A549 (cell line): ENCODE results near the gene C2orf74. TPM values are rescaled to one million over a fixed set of nuclear protein-coding genes. Genes with fewer than 3 reads are reported as not detected.
"Not testable (repeated sequence)": the region's sequence is repeated elsewhere in the genome, so short reads cannot be mapped to it uniquely, and the experiment has no call there.

Source experiments
- ATAC-seq, 2 experiments: fragments of 200-7000 bp in 1 of 2; fragments of >200 bp in 1 of 2; cut with Nextera tagmentation in 1 of 2; cut with Tn5 transposase in 1 of 2; 3 replicates each; pipeline versions ENCODE4 v1.8.0 to v1.9.1; 2018 to 2020; ENCODE audit warnings: mild to moderate bottlenecking in 1 of 2, moderate library complexity in 1 of 2
- CTCF ChIA-PET: fragments of 300-600 bp; sonication (Branson Sonifier 250); formaldehyde crosslinking; extraction: SDS; loops from one replicate; lab custom pipeline; 2021; ENCODE audit warnings: antibody characterized with exemption, inconsistent platforms; lab: Yijun Ruan, JAX
- POLR2A ChIA-PET: fragments of 350-600 bp; formaldehyde crosslinking; extraction: SDS; loops from one replicate; lab custom pipeline; 2021; ENCODE audit warnings: antibody characterized with exemption, inconsistent platforms; lab: Yijun Ruan, JAX
- DNase-seq, 2 experiments: peaks; one replicate each; pipeline versions ENCODE4 v3.0.0 to v3.0.0-alpha.2; 2011 to 2016; ENCODE audit warnings: low read depth in 1 of 2, low spot score in 1 of 2
- FAIRE-seq: peaks from 2 replicates; lab custom pipeline; 2011; peaks lifted over from hg19 to GRCh38; lab: Jason Lieb, UNC
- H3K27ac ChIP-seq, 2 experiments: fragments of >200 bp; sonication (Bioruptor Twin); formaldehyde crosslinking; 3 replicates each; pipeline ENCODE4 v1.5.1; 2016 to 2017
- H3K4me1 ChIP-seq: fragments of >200 bp; sonication (Bioruptor Twin); formaldehyde crosslinking; 3 replicates; pipeline ENCODE4 v1.6.1; 2016
- H3K4me2 ChIP-seq: fragments of >200 bp; sonication (Bioruptor Twin); formaldehyde crosslinking; 3 replicates; pipeline ENCODE4 v1.6.1; 2016
- H3K4me3 ChIP-seq: fragments of >200 bp; sonication (Bioruptor Twin); formaldehyde crosslinking; 3 replicates; pipeline ENCODE4 v1.5.1; 2016
- H3K9me3 ChIP-seq: fragments of >200 bp; sonication (Bioruptor Twin); formaldehyde crosslinking; 3 replicates; pipeline ENCODE4 v1.6.1; 2016
- BHLHE40 ChIP-seq: IDR thresholded peaks from 2 replicates; pipeline ENCODE4 v1.6.1; 2012; ENCODE audit warnings: low read depth, low read length, inconsistent platforms
- CEBPB ChIP-seq, 2 experiments: fragments of >200 bp in 1 of 2; sonication (Bioruptor Twin) in 1 of 2; formaldehyde crosslinking in 1 of 2; IDR thresholded peaks; 2 replicates each; pipeline ENCODE4 v1.6.1; 2012 to 2016
- EHF ChIP-seq: fragments of 250-450 bp; sonication (Bioruptor Pico); IDR thresholded peaks from 2 replicates; pipeline ENCODE4 v1.5.0; 2020; ENCODE audit warnings: mild to moderate bottlenecking
- EHMT2 ChIP-seq: fragments of 200-600 bp; sonication (generic); IDR thresholded peaks from 2 replicates; pipeline ENCODE4 v1.6.1; 2016; ENCODE audit warnings: antibody characterized with exemption, low read depth, mild to moderate bottlenecking, moderate library complexity
- EP300 ChIP-seq, 2 experiments: fragments of >200 bp; sonication (Bioruptor Twin); formaldehyde crosslinking; IDR thresholded peaks; 2 replicates in 1 of 2; 3 replicates in 1 of 2; pipeline ENCODE4 v1.6.1; 2016 to 2017
- ESRRA ChIP-seq: fragments of 150-350 bp; IDR thresholded peaks from 2 replicates; pipeline ENCODE4 v1.6.1; 2014; ENCODE audit warnings: mild to moderate bottlenecking, low read length, borderline replicate concordance
- FOSL2 ChIP-seq, 2 experiments: fragments of 450-650 bp in 1 of 2; fragments of >200 bp in 1 of 2; sonication (Bioruptor Twin) in 1 of 2; formaldehyde crosslinking; IDR thresholded peaks; 2 replicates each; pipeline versions ENCODE4 v1.5.0 to v1.6.1; 2016 to 2020; ENCODE audit warnings: mild to moderate bottlenecking in 1 of 2, moderate library complexity in 1 of 2
- HDAC2 ChIP-seq: fragments of 200-600 bp; sonication (generic); IDR thresholded peaks from 2 replicates; pipeline ENCODE4 v1.6.1; 2016
- HEYL ChIP-seq: fragments of 250-450 bp; sonication (Bioruptor Pico); IDR thresholded peaks from 2 replicates; pipeline ENCODE4 v1.8.0; 2021; ENCODE audit warnings: mild to moderate bottlenecking, moderate library complexity
- HMGXB4 ChIP-seq: fragments of 250-450 bp; sonication (Bioruptor Pico); IDR thresholded peaks from 2 replicates; pipeline ENCODE4 v1.5.0; 2021; ENCODE audit warnings: mild to moderate bottlenecking, moderate library complexity, borderline replicate concordance
- HOXB13 ChIP-seq: fragments of 250-450 bp; sonication (Bioruptor Pico); IDR thresholded peaks from 2 replicates; pipeline ENCODE4 v1.5.0; 2020; ENCODE audit warnings: low read depth, mild to moderate bottlenecking, moderate library complexity
- JUN ChIP-seq, 2 experiments: fragments of >200 bp; sonication (Bioruptor Twin); formaldehyde crosslinking; IDR thresholded peaks; 2 replicates in 1 of 2; 3 replicates in 1 of 2; pipeline ENCODE4 v1.6.1; 2016 to 2017
- JUNB ChIP-seq: fragments of >200 bp; sonication (Bioruptor Twin); formaldehyde crosslinking; IDR thresholded peaks from 2 replicates; pipeline ENCODE4 v1.6.1; 2016
- KDM1A ChIP-seq: fragments of 200-600 bp; sonication (generic); IDR thresholded peaks from 2 replicates; pipeline ENCODE4 v1.6.1; 2016; ENCODE audit warnings: low read depth, mild to moderate bottlenecking
- NFE2L2 ChIP-seq: fragments of 150-350 bp; conservative IDR thresholded peaks from 2 replicates; pipeline ENCODE4 v1.6.1; 2014; ENCODE audit warnings: low read length
- POLR2A ChIP-seq: IDR thresholded peaks from 2 replicates; pipeline ENCODE4 v1.6.1; 2012; ENCODE audit warnings: mild to moderate bottlenecking, low read length
- POLR2AphosphoS2 ChIP-seq: conservative IDR thresholded peaks from 2 replicates; pipeline ENCODE4 v1.6.1; 2012; ENCODE audit warnings: low read length, improper control_type of control experiment, inconsistent platforms
- RCOR1 ChIP-seq: fragments of 150-350 bp; IDR thresholded peaks from 2 replicates; pipeline ENCODE4 v1.6.1; 2014; ENCODE audit warnings: antibody characterized with exemption, low read length, low read depth
- RNF2 ChIP-seq: fragments of 200-600 bp; sonication (generic); IDR thresholded peaks from 2 replicates; pipeline ENCODE4 v1.6.1; 2016; ENCODE audit warnings: low read depth, mild to moderate bottlenecking, antibody characterized with exemption, moderate library complexity, borderline replicate concordance
- SMC3 ChIP-seq: fragments of >200 bp; sonication (Bioruptor Twin); formaldehyde crosslinking; IDR thresholded peaks from 3 replicates; pipeline ENCODE4 v1.6.1; 2018; ENCODE audit warnings: inconsistent platforms
- SREBF2 ChIP-seq: fragments of 450-650 bp; IDR thresholded peaks from 2 replicates; pipeline ENCODE4 v1.6.1; 2014; ENCODE audit warnings: mild to moderate bottlenecking, moderate library complexity
- TP53 ChIP-seq: fragments of 250-450 bp; sonication (Bioruptor Pico); IDR thresholded peaks from 2 replicates; pipeline ENCODE4 v1.5.0; 2021; ENCODE audit warnings: mild to moderate bottlenecking, moderate library complexity
- ZC3H11A ChIP-seq: fragments of 450-650 bp; IDR thresholded peaks from 2 replicates; pipeline ENCODE4 v1.6.1; 2014; ENCODE audit warnings: antibody characterized with exemption, mild to moderate bottlenecking
- WGBS: methylation state at CpG from one replicate; pipeline ENCODE4 v1.1.6; 2017; ENCODE audit errors: missing lambda C conversion rate; 5-methylcytosine and 5-hydroxymethylcytosine counted together
- polyA plus RNA-seq, 4 experiments: library from polyadenylated mRNA; depleted of rRNA in 3 of 4; stranded (reverse); fragments of >200 nt; fragmentation: RNase III in 1 of 4; extraction: RNeasy Plus Mini Kit Qiagen cat#74134 plus additional on column Dnase treatment in 1 of 4; gene quantifications; 2 replicates in 3 of 4; 3 replicates in 1 of 4; pipeline ENCODE4 v1.2.3, GENCODE V29; 2011 to 2017
- TF ChIP-seq, protein P1 (sequence below): fragments of >200 bp; sonication (Bioruptor Twin); formaldehyde crosslinking; IDR thresholded peaks from 3 replicates; pipeline ENCODE4 v1.5.1; 2016
- TF ChIP-seq, protein P2 (sequence below): fragments of 450-650 bp; IDR thresholded peaks from 2 replicates; pipeline ENCODE4 v1.6.1; 2014; ENCODE audit warnings: antibody characterized with exemption

The C2orf74 gene
- polyA plus RNA-seq, 2 of the 4 experiments (the other 2 are of a cell fraction), result 41.8 to 47.8 TPM

- H3K4me1 ChIP-seq, result no peaks in the 10 kb centered on the region
- ATAC-seq (no peak), DNase-seq (no peak), FAIRE-seq (no peak)
- no peak for TF ChIP-seq KDM1A
- no peak for TF ChIP-seq SREBF2
- TF ChIP-seq TP53, result no peak
- no peak for TF ChIP-seq HDAC2
- no peak for TF ChIP-seq EP300 (IDR thresholded peaks at IDR 0.05)
- no peak for TF ChIP-seq RNF2
- no peak for TF ChIP-seq RCOR1
- no peak for TF ChIP-seq JUNB
- no peak for TF ChIP-seq JUN (IDR thresholded peaks at IDR 0.05)
- no peak for TF ChIP-seq HOXB13 (CRISPR knock-in tag)
- no peak for TF ChIP-seq ZC3H11A
- TF ChIP-seq NFE2L2, result no peak
- TF ChIP-seq BHLHE40, result no peak
- no peak for TF ChIP-seq EHF
- no peak for TF ChIP-seq HEYL (CRISPR knock-in tag)
- no peak for TF ChIP-seq ESRRA
- TF ChIP-seq POLR2AphosphoS2, result no peak
- TF ChIP-seq CEBPB (IDR thresholded peaks at IDR 0.05), result no peak
- POLR2A ChIA-PET, result no interaction called here
- 96% methylated on average over 3 of the region's 3 CpGs for WGBS
- H3K9me3 ChIP-seq, result no peaks in the 10 kb centered on the region
- CTCF ChIA-PET, result interaction anchor here (2.2 kb wide), 1 partner anchor 9 kb away, joined by 10 read pairs; no protein-coding TSS in a partner anchor
- H3K4me2 ChIP-seq, result no peak overlapping the region
- no peak overlapping the region for H3K4me3 ChIP-seq
- no peak overlapping the region for H3K27ac ChIP-seq
Measured at GRCh38 chr2:61125798-61126197, 36.2 kb upstream of the C2orf74 start.

GRCh38 chr2:61128122-61128521, 33.9 kb upstream of the C2orf74 start:
- H3K27ac ChIP-seq, POLR2A ChIA-PET, DNase-seq, FAIRE-seq, H3K4me2 ChIP-seq, H3K4me1 ChIP-seq, ATAC-seq, H3K9me3 ChIP-seq, H3K4me3 ChIP-seq: not testable (repeated sequence)
- WGBS, result 88% methylated on average over 6 of the region's 6 CpGs
- CTCF ChIA-PET, result interaction anchor here (0.6 kb wide), 1 partner anchor 342 kb away, joined by 3 read pairs; no protein-coding TSS in a partner anchor

- Histone ChIP-seq H3K4me2 (no peak overlapping the region), H3K27ac (no peak overlapping the region), H3K4me3 (no peak overlapping the region), H3K9me3 (no peaks in the 10 kb centered on the region), H3K4me1 (no peaks in the 10 kb centered on the region)
- ATAC-seq (no peak), DNase-seq (no peak), FAIRE-seq (no peak)
- WGBS, result 43% methylated on average over 4 of the region's 4 CpGs
- POLR2A ChIA-PET, result interaction anchor here (2.5 kb wide), 1 partner anchor 11 kb away, joined by 13 read pairs; no protein-coding TSS in a partner anchor
- TF ChIP-seq RCOR1, result no peak
- TF ChIP-seq RNF2, result no peak
- no peak for TF ChIP-seq NFE2L2
- TF ChIP-seq, protein P1, sequence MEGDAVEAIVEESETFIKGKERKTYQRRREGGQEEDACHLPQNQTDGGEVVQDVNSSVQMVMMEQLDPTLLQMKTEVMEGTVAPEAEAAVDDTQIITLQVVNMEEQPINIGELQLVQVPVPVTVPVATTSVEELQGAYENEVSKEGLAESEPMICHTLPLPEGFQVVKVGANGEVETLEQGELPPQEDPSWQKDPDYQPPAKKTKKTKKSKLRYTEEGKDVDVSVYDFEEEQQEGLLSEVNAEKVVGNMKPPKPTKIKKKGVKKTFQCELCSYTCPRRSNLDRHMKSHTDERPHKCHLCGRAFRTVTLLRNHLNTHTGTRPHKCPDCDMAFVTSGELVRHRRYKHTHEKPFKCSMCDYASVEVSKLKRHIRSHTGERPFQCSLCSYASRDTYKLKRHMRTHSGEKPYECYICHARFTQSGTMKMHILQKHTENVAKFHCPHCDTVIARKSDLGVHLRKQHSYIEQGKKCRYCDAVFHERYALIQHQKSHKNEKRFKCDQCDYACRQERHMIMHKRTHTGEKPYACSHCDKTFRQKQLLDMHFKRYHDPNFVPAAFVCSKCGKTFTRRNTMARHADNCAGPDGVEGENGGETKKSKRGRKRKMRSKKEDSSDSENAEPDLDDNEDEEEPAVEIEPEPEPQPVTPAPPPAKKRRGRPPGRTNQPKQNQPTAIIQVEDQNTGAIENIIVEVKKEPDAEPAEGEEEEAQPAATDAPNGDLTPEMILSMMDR, result no peak
- no peak for TF ChIP-seq POLR2A
- TF ChIP-seq, protein P2, sequence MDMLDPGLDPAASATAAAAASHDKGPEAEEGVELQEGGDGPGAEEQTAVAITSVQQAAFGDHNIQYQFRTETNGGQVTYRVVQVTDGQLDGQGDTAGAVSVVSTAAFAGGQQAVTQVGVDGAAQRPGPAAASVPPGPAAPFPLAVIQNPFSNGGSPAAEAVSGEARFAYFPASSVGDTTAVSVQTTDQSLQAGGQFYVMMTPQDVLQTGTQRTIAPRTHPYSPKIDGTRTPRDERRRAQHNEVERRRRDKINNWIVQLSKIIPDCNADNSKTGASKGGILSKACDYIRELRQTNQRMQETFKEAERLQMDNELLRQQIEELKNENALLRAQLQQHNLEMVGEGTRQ, result no peak
- no peak for TF ChIP-seq HMGXB4 (CRISPR knock-in tag)
- no peak for TF ChIP-seq SMC3
- no peak for TF ChIP-seq FOSL2 (IDR thresholded peaks at IDR 0.05)
- no peak for TF ChIP-seq FOSL2 (CRISPR knock-in tag; IDR thresholded peaks at IDR 0.05)
- TF ChIP-seq EHMT2, result no peak
- TF ChIP-seq POLR2AphosphoS2, result no peak
- CTCF ChIA-PET, result interaction anchor here (0.6 to 3.1 kb wide), 6 partner anchors 9 to 1271 kb away, joined by 3 to 16 read pairs (median 8); no protein-coding TSS in a partner anchor
Measured at GRCh38 chr2:61134141-61134540, 27.8 kb upstream of the C2orf74 start.
